HepG2 (cell line): ENCODE results near the gene MTMR6. TPM values are rescaled to one million over a fixed set of nuclear protein-coding genes. Genes with fewer than 3 reads are reported as not detected.

Source experiments
- CENPBD1 ChIP-seq: sonication (generic); formaldehyde crosslinking; IDR thresholded peaks from 2 replicates; pipeline ENCODE4 v1.8.0; 2022; ENCODE audit warnings: missing genetic modification reagents, low read depth, mild to moderate bottlenecking, borderline replicate concordance
- CREBL2 ChIP-seq: sonication (generic); formaldehyde crosslinking; IDR thresholded peaks from 2 replicates; pipeline ENCODE4 v1.8.1; 2023; ENCODE audit warnings: missing genetic modification reagents, mild to moderate bottlenecking, borderline replicate concordance
- HOMEZ ChIP-seq: IDR thresholded peaks from 2 replicates; pipeline ENCODE4 v1.6.1; 2016; ENCODE audit warnings: low read depth
- MAFF ChIP-seq: IDR thresholded peaks from 2 replicates; pipeline ENCODE4 v1.6.1; 2011; ENCODE audit warnings: low read depth, low read length, improper control_type of control experiment
- MLXIP ChIP-seq: sonication (generic); formaldehyde crosslinking; IDR thresholded peaks from 2 replicates; pipeline ENCODE4 v1.9.0; 2021; ENCODE audit warnings: missing genetic modification reagents, borderline replicate concordance
- ZBTB2 ChIP-seq: sonication (generic); formaldehyde crosslinking; IDR thresholded peaks from 2 replicates; pipeline ENCODE4 v1.8.0; 2022; ENCODE audit warnings: low read depth, missing genetic modification reagents
- ZBTB38 ChIP-seq: sonication (generic); formaldehyde crosslinking; IDR thresholded peaks from 2 replicates; pipeline ENCODE4 v1.5.1; 2020; ENCODE audit warnings: mild to moderate bottlenecking, missing genetic modification reagents
- ZFY ChIP-seq: sonication (generic); formaldehyde crosslinking; IDR thresholded peaks from 2 replicates; pipeline ENCODE4 v1.4.0; 2020; ENCODE audit warnings: missing genetic modification reagents
- ZGPAT ChIP-seq: IDR thresholded peaks from 2 replicates; pipeline ENCODE4 v1.6.1; 2016; ENCODE audit warnings: mild to moderate bottlenecking
- ZNF33A ChIP-seq: sonication (generic); formaldehyde crosslinking; IDR thresholded peaks from 2 replicates; pipeline ENCODE4 v1.5.1; 2020; ENCODE audit warnings: missing genetic modification reagents, mild to moderate bottlenecking, moderate library complexity, borderline replicate concordance
- ZNF501 ChIP-seq: sonication (generic); formaldehyde crosslinking; IDR thresholded peaks from 2 replicates; pipeline ENCODE4 v1.5.1; 2020; ENCODE audit warnings: mild to moderate bottlenecking, moderate library complexity, missing genetic modification reagents
- ZNF513 ChIP-seq: sonication (generic); formaldehyde crosslinking; conservative IDR thresholded peaks from 2 replicates; pipeline ENCODE4 v1.5.0; 2020; ENCODE audit warnings: missing genetic modification reagents
- ZNF564 ChIP-seq: sonication (generic); formaldehyde crosslinking; IDR thresholded peaks from 2 replicates; pipeline ENCODE4 v1.8.1; 2023; ENCODE audit warnings: mild to moderate bottlenecking, missing genetic modification reagents
- ZNF639 ChIP-seq: conservative IDR thresholded peaks from 2 replicates; pipeline ENCODE4 v1.6.1; 2018; ENCODE audit warnings: missing genetic modification reagents
- ZSCAN5A ChIP-seq: sonication (generic); formaldehyde crosslinking; IDR thresholded peaks from 2 replicates; pipeline ENCODE4 v1.8.0; 2022; ENCODE audit warnings: mild to moderate bottlenecking, missing genetic modification reagents, borderline replicate concordance
- polyA plus RNA-seq, 8 experiments: library from polyadenylated mRNA; depleted of rRNA in 3 of 8; stranded (reverse) in 7 of 8; unstranded in 1 of 8; fragments of >200 nt; fragmentation: Illumina TruSeq in 4 of 8; extraction: Trizol in 4 of 8; gene quantifications; 2 replicates each; pipeline versions ENCODE4 v1.2.1 to v1.2.3, GENCODE V29; 2011 to 2016; ENCODE audit warnings: low read depth in 4 of 8, missing spikeins in 1 of 8, mixed read lengths in 1 of 8; ENCODE audit not compliant: insufficient read depth in 1 of 8
- total RNA-seq, 5 experiments: library from RNA; depleted of rRNA; stranded (reverse); fragments of >200 nt; fragmentation: Illumina TruSeq; extraction: Trizol; gene quantifications; 2 replicates each; pipeline ENCODE4 v1.2.3, GENCODE V29; 2016; ENCODE audit warnings: low read depth in 1 of 5

Gene MTMR6
- total and polyA plus RNA-seq, 2 of the 13 experiments (the other 11 are each of a cell fraction or from before 2014, with no cell fraction given) = 3.4 to 7.8 TPM

- TF ChIP-seq CREBL2 (CRISPR knock-in tag) = no peak
- no peak for TF ChIP-seq MLXIP (CRISPR knock-in tag)
- peak; percentile 54 for TF ChIP-seq ZBTB38 (CRISPR knock-in tag)
- TF ChIP-seq ZNF33A (CRISPR knock-in tag) = no peak
- no peak for TF ChIP-seq ZNF564
- TF ChIP-seq ZFY (CRISPR knock-in tag) = no peak
- no peak for TF ChIP-seq MAFF
- TF ChIP-seq HOMEZ = no peak
- TF ChIP-seq CENPBD1 (CRISPR knock-in tag) = no peak
- TF ChIP-seq ZBTB2 (CRISPR knock-in tag) = no peak
- no peak for TF ChIP-seq ZSCAN5A
- TF ChIP-seq ZNF513 (CRISPR knock-in tag) = no peak
- peak; percentile 38; the same call in 1 of the 2 replicates for TF ChIP-seq ZNF501 (CRISPR knock-in tag)
- no peak for TF ChIP-seq ZNF639
- no peak for TF ChIP-seq ZGPAT
Measured at GRCh38 chr13:25300861-25301346, 13.6 kb upstream of the MTMR6 start (continued).
